ENCODE results near the gene MRPL16. TPM values are rescaled to one million over a fixed set of nuclear protein-coding genes. Genes with fewer than 3 reads are reported as not detected.

Gene MRPL16
- total RNA-seq, 1 donor from 2014 or later: 36.4 TPM

GRCh38 chr11:59813364-59813763 is 2.8 kb upstream of the MRPL16 start:
- Mint-ChIP-seq H3K4me3 (ENCODE audit: unreplicated experiment) (no peak overlapping the region), H3K9me3 (ENCODE audit: unreplicated experiment) (no peaks in the 10 kb centered on the region), H3K4me1 (ENCODE audit: low read depth, unreplicated experiment) (peaks cover 5% of the 10 kb centered on the region), H3K36me3 (ENCODE audit: unreplicated experiment) (no peaks in the 10 kb centered on the region), H3K27me3 (ENCODE audit: unreplicated experiment) (peaks cover 3% of the 10 kb centered on the region), H3K27ac (ENCODE audit: unreplicated experiment) (no peak overlapping the region)
- no peak for DNase-seq
- TF ChIP-seq CTCF (IDR thresholded peaks at IDR 0.05; ENCODE audit: partially characterized antibody, unreplicated experiment): no peak

- peaks cover 3% of the 10 kb centered on the region for H3K27me3 Mint-ChIP-seq (ENCODE audit: unreplicated experiment)
- no peaks in the 10 kb centered on the region for H3K9me3 Mint-ChIP-seq (ENCODE audit: unreplicated experiment)
- peaks cover 5% of the 10 kb centered on the region for H3K4me1 Mint-ChIP-seq (ENCODE audit: low read depth, unreplicated experiment)
- DNase-seq: no peak
- no peaks in the 10 kb centered on the region for H3K36me3 Mint-ChIP-seq (ENCODE audit: unreplicated experiment)
- TF ChIP-seq CTCF (IDR thresholded peaks at IDR 0.05; ENCODE audit: partially characterized antibody, unreplicated experiment): no peak
- no peak overlapping the region for H3K4me3 Mint-ChIP-seq (ENCODE audit: unreplicated experiment)
- H3K27ac Mint-ChIP-seq (ENCODE audit: unreplicated experiment): no peak overlapping the region
These were observed 1.6 kb upstream of the MRPL16 start for GRCh38 chr11:59812220-59812619.

GRCh38 chr11:59810911-59811259 is 307 bp upstream of the MRPL16 start:
- peak overlapping the region; percentile 43 for H3K27ac Mint-ChIP-seq (ENCODE audit: unreplicated experiment)
- peak overlapping the region; percentile 95 for H3K4me3 Mint-ChIP-seq (ENCODE audit: unreplicated experiment)
- TF ChIP-seq CTCF (IDR thresholded peaks at IDR 0.05; ENCODE audit: partially characterized antibody, unreplicated experiment): no peak
- H3K4me1 Mint-ChIP-seq (ENCODE audit: low read depth, unreplicated experiment): peaks cover 5% of the 10 kb centered on the region
- H3K36me3 Mint-ChIP-seq (ENCODE audit: unreplicated experiment): no peaks in the 10 kb centered on the region
- no peaks in the 10 kb centered on the region for H3K9me3 Mint-ChIP-seq (ENCODE audit: unreplicated experiment)
- DNase-seq: no peak
- peaks cover 5% of the 10 kb centered on the region for H3K27me3 Mint-ChIP-seq (ENCODE audit: unreplicated experiment)

- peaks cover 5% of the 10 kb centered on the region for H3K4me1 Mint-ChIP-seq (ENCODE audit: low read depth, unreplicated experiment)
These were observed 3.4 kb downstream of the MRPL16 start for GRCh38 chr11:59807047-59807610.

More at GRCh38 chr11:59807047-59807610, 3.4 kb downstream of the MRPL16 start:
- Mint-ChIP-seq H3K27ac (ENCODE audit: unreplicated experiment) (no peak overlapping the region), H3K36me3 (ENCODE audit: unreplicated experiment) (no peaks in the 10 kb centered on the region), H3K9me3 (ENCODE audit: unreplicated experiment) (no peaks in the 10 kb centered on the region), H3K4me3 (ENCODE audit: unreplicated experiment) (no peak overlapping the region), H3K27me3 (ENCODE audit: unreplicated experiment) (peaks cover 5% of the 10 kb centered on the region)
- no peak for DNase-seq
- TF ChIP-seq CTCF (IDR thresholded peaks at IDR 0.05; ENCODE audit: partially characterized antibody, unreplicated experiment): no peak
